NOMO-1 treated with dmso at 0.1 percent for 144 hours (cell line): ENCODE data around the gene PALMD.

Experiments
- DNase-seq: peaks from one replicate; lab custom pipeline; 2025; ENCODE audit not compliant: unreplicated experiment; lab: John Stamatoyannopoulos, UW

PALMD gene

GRCh38 chr1:99645699-99646531 lies at the start of gene PALMD:
Gene PALMD (plus strand): TSS chr1:99646113. CDS start chr1:99646318, 205 bp downstream.
- no peak for DNase-seq

- no peak for DNase-seq
These were observed 47.0 kb upstream of the PALMD start for GRCh38 chr1:99598738-99599411.

GRCh38 chr1:99599678-99600175 lies 46.2 kb upstream of the PALMD start:
- DNase-seq, result no peak

GRCh38 chr1:99600782-99601181 lies 45.1 kb upstream of the PALMD start:
- no peak for DNase-seq

- no peak for DNase-seq
These were observed 44.7 kb upstream of the PALMD start for GRCh38 chr1:99601208-99601607.

GRCh38 chr1:99601709-99602403 lies 44.1 kb upstream of the PALMD start:
- DNase-seq, result no peak

GRCh38 chr1:99602404-99602969 lies 43.4 kb upstream of the PALMD start:
- DNase-seq, result no peak

GRCh38 chr1:99603699-99604560 lies 42.0 kb upstream of the PALMD start:
- DNase-seq, result no peak

- no peak for DNase-seq
These were observed 39.6 kb upstream of the PALMD start for GRCh38 chr1:99606306-99606705.

- no peak for DNase-seq
These were observed 38.3 kb upstream of the PALMD start for GRCh38 chr1:99607590-99607989.

- no peak for DNase-seq
These were observed 37.9 kb upstream of the PALMD start for GRCh38 chr1:99608058-99608457.

- DNase-seq, result no peak
These were observed 32.2 kb upstream of the PALMD start for GRCh38 chr1:99613716-99614115.

- no peak for DNase-seq
These were observed 31.2 kb upstream of the PALMD start for GRCh38 chr1:99614728-99615127.

- DNase-seq, result no peak
These were observed 26.3 kb upstream of the PALMD start for GRCh38 chr1:99619583-99619982.

GRCh38 chr1:99621340-99621901 lies 24.5 kb upstream of the PALMD start:
- no peak for DNase-seq

- no peak for DNase-seq
These were observed 23.1 kb upstream of the PALMD start for GRCh38 chr1:99622702-99623347.

- no peak for DNase-seq
These were observed 22.4 kb upstream of the PALMD start for GRCh38 chr1:99623554-99623953.

- no peak for DNase-seq
These were observed 18.3 kb upstream of the PALMD start for GRCh38 chr1:99627615-99628014.

- no peak for DNase-seq
These were observed 16.7 kb upstream of the PALMD start for GRCh38 chr1:99629164-99629563.
